Measurements from ENCODE around the gene WDPCP.
"Not testable (repeated sequence)": the region's sequence is repeated elsewhere in the genome, so short reads cannot be mapped to it uniquely, and the experiment has no call there.

Gene WDPCP

DNA sequence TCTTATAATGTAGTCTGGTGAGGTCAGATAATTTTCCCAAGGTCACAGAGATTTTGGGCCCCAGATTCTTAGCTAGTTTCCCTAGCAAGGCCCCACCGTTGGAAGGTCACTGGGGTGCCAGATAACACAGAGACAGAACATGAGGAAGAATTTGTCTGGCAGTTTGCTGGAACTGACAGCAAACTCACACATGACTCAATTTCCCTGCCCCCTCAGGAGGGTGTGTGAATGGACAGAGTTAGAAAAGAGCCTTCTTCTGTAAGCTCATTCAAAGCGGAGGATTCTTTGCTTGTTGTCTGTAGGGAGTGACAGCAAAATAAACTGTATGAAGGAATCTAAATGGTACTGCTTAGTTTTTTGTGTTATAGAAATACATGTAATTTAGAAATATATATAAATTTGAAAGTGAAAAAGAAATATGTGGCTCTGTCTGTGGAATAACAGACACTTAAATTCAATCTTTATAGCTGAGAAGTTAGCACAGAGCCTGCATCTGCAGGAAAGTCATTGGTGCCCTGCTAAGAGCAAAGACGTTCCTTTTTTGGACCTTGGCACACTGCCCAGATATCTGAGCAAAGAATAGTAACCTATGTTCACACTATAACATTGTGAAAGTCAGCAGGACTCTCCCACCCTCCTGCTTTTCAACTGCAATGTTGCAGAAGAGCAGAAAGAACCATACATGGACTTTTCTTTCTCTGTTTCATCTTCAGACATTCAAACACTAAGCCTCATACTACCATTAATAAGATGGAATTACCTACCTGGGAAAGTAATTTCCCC lies 2.5 kb upstream of the WDPCP start:
- no peak for DNase-seq (ENCODE audit: low read depth)

GRCh38 chr2:63589148-63589958 lies 1.1 kb upstream of the WDPCP start:
- no peak for DNase-seq (ENCODE audit: low read depth)

DNA sequence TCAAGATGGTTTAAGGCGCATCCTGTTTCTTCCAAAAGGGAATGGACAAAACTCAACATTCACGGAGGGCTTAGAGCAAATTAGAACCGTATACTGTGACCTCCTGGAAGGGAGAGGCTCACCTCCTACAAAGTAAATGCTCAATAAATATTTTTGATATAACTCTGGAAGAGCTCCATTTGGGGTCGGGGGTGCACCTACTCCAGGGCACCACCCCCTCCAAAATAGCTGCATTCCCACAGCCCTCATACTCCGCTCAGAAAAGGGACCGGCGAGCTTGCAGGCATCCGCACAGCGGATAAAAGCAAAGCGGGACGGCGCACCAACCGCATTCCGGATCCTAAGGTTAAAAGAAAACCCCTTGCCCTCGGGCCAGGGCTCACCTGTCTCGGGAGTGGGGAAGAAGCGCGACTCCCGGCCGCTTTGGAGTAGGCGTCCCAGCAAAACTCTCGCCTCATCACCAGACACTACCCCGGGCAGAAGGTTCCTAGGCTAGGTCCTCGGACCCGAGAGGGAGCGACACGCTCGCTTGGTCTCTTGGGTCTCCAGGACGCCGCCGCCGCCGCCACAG lies 378 bp downstream of the WDPCP start:
- DNase-seq (ENCODE audit: low read depth): no peak

DNA sequence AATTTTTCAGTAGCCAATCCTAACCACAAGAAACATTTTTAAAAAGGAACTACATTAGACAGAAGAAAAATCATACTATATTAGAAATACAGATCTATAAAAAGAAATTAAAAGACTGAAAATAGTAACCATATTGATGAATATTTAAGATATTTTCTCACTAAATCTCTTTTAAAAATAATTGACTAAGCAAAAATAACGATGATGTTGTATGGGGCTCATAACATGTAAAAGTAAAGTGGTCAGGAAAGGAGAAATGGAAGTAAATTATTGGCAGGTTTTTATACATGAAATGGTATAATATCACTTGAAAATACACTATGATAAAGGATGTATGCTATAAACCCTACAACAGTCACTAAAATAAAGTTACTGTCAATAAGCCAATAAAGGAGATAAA lies 5.4 kb downstream of the WDPCP start:
- DNase-seq (ENCODE audit: low read depth): no peak

GRCh38 chr2:63581298-63581961 lies 6.8 kb downstream of the WDPCP start:
- peak; percentile 75 for DNase-seq (ENCODE audit: low read depth)

- DNase-seq (ENCODE audit: low read depth): no peak
Measured at GRCh38 chr2:63580651-63581297, 7.5 kb downstream of the WDPCP start.

- no peak for DNase-seq (ENCODE audit: low read depth)
Measured at GRCh38 chr2:63578767-63579166, 9.5 kb downstream of the WDPCP start.

DNA sequence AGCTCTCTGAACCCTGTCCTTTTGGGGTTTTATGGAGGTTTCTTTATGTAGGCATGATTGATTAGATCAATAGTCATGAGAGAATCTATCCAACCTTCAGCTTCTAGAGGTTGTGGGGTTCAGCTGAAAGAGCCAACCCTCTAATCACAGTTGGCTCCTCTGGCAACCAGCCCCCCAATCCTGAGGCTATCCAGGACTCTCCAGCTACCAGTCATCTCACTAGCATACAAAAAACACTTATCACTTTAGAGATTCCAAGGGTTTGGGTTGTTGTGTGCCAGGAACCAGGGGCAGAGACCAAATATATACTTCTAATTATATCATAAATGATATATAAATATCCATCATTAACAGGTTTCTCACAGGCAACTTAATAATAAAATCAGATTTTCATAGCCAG lies 11.7 kb downstream of the WDPCP start:
- no peak for DNase-seq (ENCODE audit: low read depth)

GRCh38 chr2:63573726-63574345 lies 14.4 kb downstream of the WDPCP start:
- DNase-seq (ENCODE audit: low read depth): not testable (repeated sequence)

GRCh38 chr2:63573026-63573425 lies 15.3 kb downstream of the WDPCP start:
- not testable (repeated sequence) for DNase-seq (ENCODE audit: low read depth)

DNA sequence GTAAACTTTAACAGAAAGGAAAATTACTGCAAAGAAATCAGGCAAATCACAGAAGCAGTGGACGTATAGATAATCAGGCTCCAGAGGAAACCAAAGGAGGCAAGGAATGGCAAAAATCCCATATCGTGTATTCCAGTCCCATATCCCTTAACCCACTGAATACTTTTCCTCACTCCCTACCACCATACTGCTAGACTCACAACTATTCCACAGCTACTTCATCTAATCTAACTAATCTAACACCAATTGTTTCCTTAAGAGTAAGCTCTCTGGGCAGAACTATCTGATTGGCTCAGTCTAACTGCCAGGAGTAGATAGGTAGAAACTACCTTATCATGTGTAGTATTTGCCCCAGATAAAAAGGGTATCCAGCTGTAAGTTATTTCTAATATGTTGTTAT lies 16.3 kb downstream of the WDPCP start:
- DNase-seq (ENCODE audit: low read depth): no peak

- no peak for DNase-seq (ENCODE audit: low read depth)
Measured at GRCh38 chr2:63571291-63571690, 17.0 kb downstream of the WDPCP start.

- no peak for DNase-seq (ENCODE audit: low read depth)
Measured at GRCh38 chr2:63569740-63570139, 18.5 kb downstream of the WDPCP start.

GRCh38 chr2:63562751-63563150 lies 25.5 kb downstream of the WDPCP start:
- no peak for DNase-seq (ENCODE audit: low read depth)

DNA sequence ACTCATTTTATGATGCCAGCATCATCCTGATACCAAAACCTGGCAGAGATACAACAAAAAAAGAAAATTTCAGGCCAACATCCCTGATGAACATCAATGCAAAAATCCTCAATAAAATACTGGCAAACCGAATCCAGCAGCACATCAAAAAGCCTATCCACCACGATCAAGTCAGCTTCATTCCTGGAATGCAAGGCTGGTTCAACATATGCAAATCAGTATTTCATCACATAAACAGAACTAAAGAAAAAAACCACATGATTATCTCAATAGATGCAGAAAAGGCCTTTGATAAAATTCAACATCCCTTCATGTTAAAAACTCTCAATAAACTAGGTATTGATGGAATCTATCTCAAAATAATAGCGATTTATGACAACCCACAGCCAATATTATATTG lies 29.4 kb downstream of the WDPCP start:
- not testable (repeated sequence) for DNase-seq (ENCODE audit: low read depth)

DNA sequence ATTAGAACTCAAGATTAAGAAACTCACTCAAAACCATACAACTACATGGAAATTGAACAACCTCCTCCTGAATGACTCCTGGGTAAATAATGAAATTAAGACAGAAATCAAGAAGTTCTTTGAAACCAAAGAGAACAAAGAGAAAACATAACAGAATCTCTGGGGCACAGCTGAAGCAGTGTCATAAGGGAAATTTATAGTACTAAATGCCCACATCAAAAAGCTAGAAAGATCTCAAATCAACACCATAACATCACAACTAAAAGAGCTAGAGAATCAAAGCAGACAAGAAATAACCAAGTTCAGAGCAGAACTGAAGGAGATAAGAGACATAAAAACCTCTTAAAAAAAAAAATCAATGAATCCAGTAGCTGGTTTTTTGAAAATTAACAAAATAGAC lies 30.5 kb downstream of the WDPCP start:
- not testable (repeated sequence) for DNase-seq (ENCODE audit: low read depth)

DNA sequence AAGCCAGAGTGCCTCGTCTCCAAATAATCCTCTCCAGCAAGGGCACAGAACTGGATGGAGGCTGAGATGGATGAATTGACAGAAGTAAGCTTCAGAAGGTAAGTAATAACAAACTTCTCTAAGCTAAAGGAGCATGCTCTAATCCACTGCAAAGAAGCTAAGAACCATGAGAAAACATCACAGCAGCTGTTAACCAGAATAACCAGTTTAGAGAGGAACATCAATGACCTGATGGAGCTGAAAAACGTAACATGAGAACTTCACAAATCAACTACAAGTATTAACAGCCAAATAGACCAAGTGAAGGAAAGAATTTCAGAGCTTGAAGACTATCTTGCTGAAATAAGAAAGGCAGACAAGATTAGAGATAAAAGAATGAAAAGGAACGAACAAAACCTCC lies 32.3 kb downstream of the WDPCP start:
- no peak for DNase-seq (ENCODE audit: low read depth)

- DNase-seq (ENCODE audit: low read depth): no peak
Measured at GRCh38 chr2:63555299-63555698, 33.0 kb downstream of the WDPCP start.

GRCh38 chr2:63553049-63553448 lies 35.2 kb downstream of the WDPCP start:
- DNase-seq (ENCODE audit: low read depth): no peak

DNA sequence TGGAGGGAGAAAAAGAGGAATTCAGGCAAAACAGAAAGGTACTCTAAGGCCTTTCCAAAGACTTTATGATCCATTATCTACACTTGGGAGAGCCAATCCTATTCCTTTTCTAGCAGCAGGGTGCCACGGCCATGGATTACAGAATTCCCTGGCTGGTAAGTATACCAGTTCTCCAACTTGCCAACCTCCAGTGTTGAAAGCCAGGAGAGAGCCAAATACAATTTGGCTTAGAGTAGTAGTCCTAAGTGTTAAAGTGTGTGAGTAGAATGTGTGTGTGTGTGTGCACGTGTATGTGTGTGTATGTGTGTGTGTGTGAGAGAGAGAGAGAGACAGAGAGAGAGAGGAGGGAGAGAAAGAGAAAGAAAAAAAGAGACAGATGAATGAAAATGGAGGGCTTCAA lies 43.3 kb downstream of the WDPCP start:
- DNase-seq (ENCODE audit: low read depth): no peak

DNA sequence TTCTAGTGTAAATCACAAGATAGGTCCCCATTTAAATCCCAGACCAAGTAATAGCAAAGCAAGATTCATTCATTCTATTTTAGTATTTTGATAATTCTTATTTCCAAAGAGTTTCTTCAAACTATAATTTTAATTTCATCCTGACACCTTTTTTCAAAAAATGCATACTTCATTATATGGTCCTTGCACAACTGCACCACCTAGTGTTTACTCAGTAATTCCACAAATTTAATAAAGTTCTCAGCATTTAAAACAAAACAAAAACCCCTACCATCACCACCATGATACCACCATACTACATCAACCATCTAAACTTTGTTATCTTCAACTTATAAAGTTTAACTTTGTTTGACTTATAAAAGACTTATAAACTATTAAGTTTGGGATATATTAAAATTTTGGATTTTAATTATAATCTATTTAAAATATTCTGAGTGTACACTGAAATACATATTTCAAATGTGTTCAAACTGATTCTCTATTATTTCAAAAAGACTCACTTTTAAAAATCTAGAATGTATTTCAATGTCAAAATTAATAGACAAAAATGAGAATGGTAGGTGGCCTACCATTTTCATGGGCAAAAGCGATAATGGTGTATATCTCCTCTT lies 44.2 kb downstream of the WDPCP start:
- no peak for DNase-seq (ENCODE audit: low read depth)

Measured in fibroblast of gingiva (primary cell).